Neural crest cell (in vitro differentiated cells): ENCODE data around the gene IZUMO1. TPM values are rescaled to one million over a fixed set of nuclear protein-coding genes. Genes with fewer than 3 reads are reported as not detected.
A peak's percentile ranks its signal among the peaks of the same experiment; 100 is the strongest.

Source experiments
- DNase-seq: peaks from one replicate; pipeline ENCODE4 v3.0.0; 2021; ENCODE audit warnings: low read depth, mixed read lengths, low spot score
- H3K27ac Mint-ChIP-seq: one replicate; pipeline ENCODE4 v1.8.0; 2021; ENCODE audit warnings: mild to moderate bottlenecking, mixed read lengths; ENCODE audit not compliant: unreplicated experiment
- H3K27me3 Mint-ChIP-seq: 2 replicates; pipeline ENCODE4 v1.8.0; 2021; ENCODE audit warnings: low read depth, mild to moderate bottlenecking, mixed read lengths
- H3K36me3 Mint-ChIP-seq: 2 replicates; pipeline ENCODE4 v1.8.0; 2021; ENCODE audit warnings: low read depth, mild to moderate bottlenecking, mixed read lengths
- H3K4me1 Mint-ChIP-seq: 2 replicates; pipeline ENCODE4 v1.8.0; 2021; ENCODE audit warnings: mixed read lengths
- H3K4me3 Mint-ChIP-seq: one replicate; pipeline ENCODE4 v1.8.0; 2021; ENCODE audit warnings: mild to moderate bottlenecking, mixed read lengths
- H3K9me3 Mint-ChIP-seq: 2 replicates; pipeline ENCODE4 v1.8.0; 2021; ENCODE audit warnings: mixed read lengths
- total RNA-seq: library from RNA; stranded (reverse); gene quantifications from 2 replicates; pipeline ENCODE4 v1.2.1, GENCODE V29; 2021
- TF ChIP-seq, protein P1 (sequence below): fragments of 200-600 bp; sonication (generic); conservative IDR thresholded peaks from 2 replicates; pipeline ENCODE4 v1.5.0; 2021; ENCODE audit warnings: antibody characterized with exemption, mild to moderate bottlenecking

IZUMO1 gene
- total RNA-seq, 1 donor from 2014 or later: 0.23 TPM

DNA sequence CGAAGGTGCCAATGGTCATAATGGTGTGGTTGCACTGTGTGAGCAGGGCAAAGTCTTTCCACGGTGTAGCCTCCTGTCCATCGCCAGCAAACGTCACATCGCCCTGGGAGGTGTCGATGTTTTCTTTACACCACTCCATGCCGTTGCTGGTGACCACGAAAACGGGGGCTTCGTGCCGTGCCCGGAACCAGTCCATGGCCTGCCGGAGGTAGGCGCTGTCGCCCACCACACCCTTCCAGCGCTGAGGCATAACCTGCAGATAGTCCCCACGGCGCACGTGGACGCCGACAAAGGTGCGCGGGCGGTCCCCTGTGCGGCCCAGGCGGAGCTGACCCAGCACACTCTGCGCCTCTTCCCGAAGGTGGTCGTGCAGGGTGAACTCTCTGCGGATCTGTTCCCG lies 3.6 kb upstream of the IZUMO1 start:
- H3K36me3 Mint-ChIP-seq: peaks cover 5% of the 10 kb centered on the region
- H3K4me1 Mint-ChIP-seq: peaks cover 31% of the 10 kb centered on the region
- H3K27me3 Mint-ChIP-seq: peaks cover 61% of the 10 kb centered on the region
- peaks cover 5% of the 10 kb centered on the region for H3K9me3 Mint-ChIP-seq
- no peak overlapping the region for H3K4me3 Mint-ChIP-seq
- TF ChIP-seq, protein P1, sequence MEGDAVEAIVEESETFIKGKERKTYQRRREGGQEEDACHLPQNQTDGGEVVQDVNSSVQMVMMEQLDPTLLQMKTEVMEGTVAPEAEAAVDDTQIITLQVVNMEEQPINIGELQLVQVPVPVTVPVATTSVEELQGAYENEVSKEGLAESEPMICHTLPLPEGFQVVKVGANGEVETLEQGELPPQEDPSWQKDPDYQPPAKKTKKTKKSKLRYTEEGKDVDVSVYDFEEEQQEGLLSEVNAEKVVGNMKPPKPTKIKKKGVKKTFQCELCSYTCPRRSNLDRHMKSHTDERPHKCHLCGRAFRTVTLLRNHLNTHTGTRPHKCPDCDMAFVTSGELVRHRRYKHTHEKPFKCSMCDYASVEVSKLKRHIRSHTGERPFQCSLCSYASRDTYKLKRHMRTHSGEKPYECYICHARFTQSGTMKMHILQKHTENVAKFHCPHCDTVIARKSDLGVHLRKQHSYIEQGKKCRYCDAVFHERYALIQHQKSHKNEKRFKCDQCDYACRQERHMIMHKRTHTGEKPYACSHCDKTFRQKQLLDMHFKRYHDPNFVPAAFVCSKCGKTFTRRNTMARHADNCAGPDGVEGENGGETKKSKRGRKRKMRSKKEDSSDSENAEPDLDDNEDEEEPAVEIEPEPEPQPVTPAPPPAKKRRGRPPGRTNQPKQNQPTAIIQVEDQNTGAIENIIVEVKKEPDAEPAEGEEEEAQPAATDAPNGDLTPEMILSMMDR: no peak
- no peak for DNase-seq
- H3K27ac Mint-ChIP-seq: no peak overlapping the region

GRCh38 chr19:48749571-48750198 lies 3.0 kb upstream of the IZUMO1 start:
- Mint-ChIP-seq H3K4me1 (peaks cover 34% of the 10 kb centered on the region), H3K9me3 (peaks cover 5% of the 10 kb centered on the region), H3K4me3 (no peak overlapping the region)

DNA sequence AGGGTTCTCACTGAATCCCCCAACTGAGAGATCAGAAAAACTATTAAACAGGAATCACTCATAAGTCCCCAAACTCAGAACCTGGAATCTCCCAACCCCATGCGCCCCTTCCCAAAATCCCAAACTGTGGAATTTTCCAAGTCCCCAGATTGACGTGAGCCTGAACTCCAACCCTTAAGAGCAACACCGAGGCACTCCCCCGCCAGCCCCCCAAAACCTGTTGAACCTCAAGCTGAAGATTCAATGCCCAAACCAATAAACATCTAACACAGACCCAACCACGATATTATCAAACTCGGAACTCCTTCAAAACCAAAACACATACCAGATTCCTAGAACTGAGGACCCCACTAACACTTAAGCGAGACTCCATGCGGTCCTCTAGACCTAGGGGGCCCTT lies 599 bp downstream of the IZUMO1 start:
- TF ChIP-seq, protein P1: no peak
- H3K27me3 Mint-ChIP-seq: peaks cover 38% of the 10 kb centered on the region
- peaks cover 5% of the 10 kb centered on the region for H3K9me3 Mint-ChIP-seq
- H3K4me1 Mint-ChIP-seq: peaks cover 17% of the 10 kb centered on the region
- H3K36me3 Mint-ChIP-seq: peaks cover 3% of the 10 kb centered on the region
- H3K27ac Mint-ChIP-seq: no peak overlapping the region
- no peak overlapping the region for H3K4me3 Mint-ChIP-seq
- no peak for DNase-seq

More at GRCh38 chr19:48749571-48750198, 3.0 kb upstream of the IZUMO1 start:
- TF ChIP-seq, protein P1: no peak
- peaks cover 5% of the 10 kb centered on the region for H3K36me3 Mint-ChIP-seq
- H3K27me3 Mint-ChIP-seq: peaks cover 58% of the 10 kb centered on the region
- no peak overlapping the region for H3K27ac Mint-ChIP-seq
- no peak for DNase-seq

GRCh38 chr19:48745208-48745995 lies 1.3 kb downstream of the IZUMO1 start:
- TF ChIP-seq, protein P1: no peak
- Mint-ChIP-seq H3K27me3 (peaks cover 36% of the 10 kb centered on the region), H3K9me3 (peaks cover 5% of the 10 kb centered on the region), H3K4me1 (peaks cover 17% of the 10 kb centered on the region), H3K27ac (no peak overlapping the region), H3K36me3 (peaks cover 3% of the 10 kb centered on the region), H3K4me3 (peak overlapping the region; percentile 74)
- peak; percentile 50 for DNase-seq

DNA sequence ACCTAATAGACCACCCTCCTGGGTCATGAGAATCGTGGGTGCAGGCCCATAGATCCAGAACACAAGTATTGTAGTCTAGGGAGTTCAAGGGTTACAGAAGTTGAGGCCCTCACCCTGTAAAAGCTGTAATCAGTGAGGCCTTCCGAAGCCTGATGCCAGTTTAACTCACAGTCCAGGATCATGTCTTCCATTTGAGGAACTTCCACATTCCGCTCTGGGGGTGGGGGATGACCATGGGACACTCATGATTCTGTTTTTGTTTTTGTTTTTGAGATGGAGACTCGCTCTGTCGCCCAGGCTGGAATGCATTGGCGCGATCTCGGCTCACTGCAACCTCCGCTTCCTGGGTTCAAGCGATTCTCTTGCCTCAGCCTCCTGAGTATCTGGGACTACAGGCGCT lies 4.6 kb downstream of the IZUMO1 start:
- Mint-ChIP-seq H3K36me3 (peaks cover 3% of the 10 kb centered on the region), H3K4me3 (no peak overlapping the region), H3K9me3 (peaks cover 5% of the 10 kb centered on the region), H3K4me1 (peaks cover 26% of the 10 kb centered on the region), H3K27ac (no peak overlapping the region), H3K27me3 (peaks cover 41% of the 10 kb centered on the region)
- no peak for DNase-seq
- TF ChIP-seq, protein P1: no peak
